GM21717 (cell line): Measurements from ENCODE around the gene R3HDM4.

Experiments
- ATAC-seq: cut with Tn5 transposase; IDR thresholded peaks from one replicate; pipeline ENCODE4 v1.9.1; 2021; ENCODE audit warnings: mild to moderate bottlenecking, moderate library complexity; ENCODE audit not compliant: unreplicated experiment

R3HDM4 gene

DNA sequence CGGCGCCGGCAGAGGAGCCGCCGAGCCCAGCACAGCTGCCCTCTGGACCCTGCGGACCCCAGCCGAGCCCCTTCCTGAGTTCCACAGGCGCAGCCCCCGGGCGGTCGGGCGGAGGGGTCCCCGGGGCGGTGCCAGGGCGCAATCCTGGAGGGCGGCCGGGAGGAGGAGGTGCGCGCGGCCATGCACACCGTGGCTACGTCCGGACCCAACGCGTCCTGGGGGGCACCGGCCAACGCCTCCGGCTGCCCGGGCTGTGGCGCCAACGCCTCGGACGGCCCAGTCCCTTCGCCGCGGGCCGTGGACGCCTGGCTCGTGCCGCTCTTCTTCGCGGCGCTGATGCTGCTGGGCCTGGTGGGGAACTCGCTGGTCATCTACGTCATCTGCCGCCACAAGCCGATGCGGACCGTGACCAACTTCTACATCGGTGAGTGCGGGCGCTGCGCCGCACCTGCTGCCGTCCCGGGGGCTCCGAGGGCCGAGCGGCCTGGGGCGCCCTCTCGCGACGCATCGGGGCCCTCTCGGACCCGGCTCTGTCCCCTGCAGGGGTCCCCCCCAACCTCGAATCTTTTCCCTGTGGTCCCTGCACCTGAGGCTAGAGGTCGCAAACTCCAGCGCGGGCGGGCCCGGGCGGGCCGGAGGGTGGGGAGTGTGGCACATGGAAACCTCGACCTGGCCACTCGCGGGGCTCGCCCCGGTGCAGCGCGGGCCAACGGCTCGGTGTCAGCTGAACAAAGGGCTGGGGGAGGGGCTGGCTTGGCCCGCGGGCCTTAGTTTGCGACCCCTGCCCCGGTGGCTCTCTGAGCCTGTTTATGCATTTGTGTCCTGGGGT, 4.5 kb upstream of the R3HDM4 start, which contains the start of gene KISS1R:
KISS1R (plus strand) TSS at position 11 of the 829 bp plus-strand sequence; CDS start at position 181, 170 bp downstream.
- ATAC-seq, result no peak

DNA sequence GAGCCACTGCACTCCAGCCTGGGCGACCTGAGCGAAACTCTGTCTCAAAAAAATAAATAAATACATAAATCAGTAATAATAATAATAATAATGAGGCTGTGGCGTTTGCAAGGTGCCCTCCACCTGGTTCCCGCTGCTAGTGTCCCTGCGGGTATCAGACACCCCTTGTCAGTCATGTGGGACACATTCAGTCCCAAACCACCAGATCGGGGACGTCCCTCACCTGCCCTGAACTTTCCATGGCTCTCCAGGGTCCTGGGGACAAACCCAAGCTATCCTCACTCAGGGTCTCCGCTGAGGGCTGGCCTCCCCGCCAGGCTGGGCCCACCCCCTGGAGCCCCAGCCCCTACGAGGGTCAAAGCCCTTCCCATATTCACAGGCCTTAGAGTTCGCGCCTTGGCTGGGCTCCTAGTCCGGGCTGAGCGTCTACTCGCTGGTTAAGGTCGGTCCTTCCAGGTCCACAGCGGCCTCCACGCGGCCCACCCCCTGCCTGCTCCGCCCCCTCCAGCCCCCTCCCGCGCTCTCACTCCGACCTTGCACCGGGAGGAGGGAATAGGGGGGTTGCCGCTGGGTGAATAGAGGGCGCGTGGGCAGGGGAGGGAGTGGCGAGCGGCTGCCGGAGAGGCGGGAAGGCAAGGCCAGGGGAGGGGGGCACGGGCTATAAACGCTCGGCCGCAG, 3.8 kb upstream of the R3HDM4 start:
- ATAC-seq, result no peak

DNA sequence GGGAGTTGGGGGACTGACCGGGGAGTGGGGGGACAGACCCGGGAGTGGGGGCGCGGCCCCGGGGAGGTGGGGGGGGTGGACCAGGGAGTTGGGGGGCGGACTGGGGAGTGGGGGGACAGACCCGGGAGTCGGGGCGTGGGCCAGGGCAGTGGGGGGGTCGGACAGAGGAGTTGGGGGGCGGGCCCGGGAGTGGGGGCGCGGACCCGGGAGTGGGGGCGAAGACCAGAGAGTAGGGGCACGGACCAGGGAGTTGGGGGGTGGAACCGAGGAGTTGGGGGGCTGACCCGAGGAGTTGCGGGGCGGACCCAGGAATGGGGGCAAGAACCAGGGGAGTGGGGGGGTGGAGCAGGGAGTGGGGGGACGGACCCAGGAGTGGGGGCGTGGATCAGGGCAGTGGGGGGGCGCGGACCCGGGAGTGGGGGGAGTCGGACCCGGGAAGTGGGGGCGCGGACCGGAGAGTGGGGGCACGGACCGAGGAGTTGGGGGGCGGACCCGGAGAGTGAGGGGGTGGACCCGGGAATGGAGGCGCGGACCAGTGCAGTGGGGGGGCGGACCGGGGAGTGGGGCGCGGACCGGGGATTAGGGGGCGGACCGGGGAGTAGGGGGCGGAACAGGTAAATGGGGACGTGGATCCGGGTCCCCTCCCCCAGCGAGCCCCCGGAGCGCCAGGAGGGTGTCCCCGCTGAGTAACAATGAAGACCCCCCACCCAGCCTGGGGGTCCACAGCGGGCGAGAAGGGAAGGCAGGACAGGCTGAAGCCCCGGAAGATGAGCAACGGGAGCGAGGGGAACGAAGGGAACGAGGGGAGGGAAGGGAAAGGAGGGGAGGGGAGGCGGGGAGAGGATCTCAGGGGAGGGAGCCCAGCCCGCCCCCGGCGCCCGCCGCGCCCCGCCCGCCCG, 589 bp downstream of the R3HDM4 start:
- no peak for ATAC-seq

DNA sequence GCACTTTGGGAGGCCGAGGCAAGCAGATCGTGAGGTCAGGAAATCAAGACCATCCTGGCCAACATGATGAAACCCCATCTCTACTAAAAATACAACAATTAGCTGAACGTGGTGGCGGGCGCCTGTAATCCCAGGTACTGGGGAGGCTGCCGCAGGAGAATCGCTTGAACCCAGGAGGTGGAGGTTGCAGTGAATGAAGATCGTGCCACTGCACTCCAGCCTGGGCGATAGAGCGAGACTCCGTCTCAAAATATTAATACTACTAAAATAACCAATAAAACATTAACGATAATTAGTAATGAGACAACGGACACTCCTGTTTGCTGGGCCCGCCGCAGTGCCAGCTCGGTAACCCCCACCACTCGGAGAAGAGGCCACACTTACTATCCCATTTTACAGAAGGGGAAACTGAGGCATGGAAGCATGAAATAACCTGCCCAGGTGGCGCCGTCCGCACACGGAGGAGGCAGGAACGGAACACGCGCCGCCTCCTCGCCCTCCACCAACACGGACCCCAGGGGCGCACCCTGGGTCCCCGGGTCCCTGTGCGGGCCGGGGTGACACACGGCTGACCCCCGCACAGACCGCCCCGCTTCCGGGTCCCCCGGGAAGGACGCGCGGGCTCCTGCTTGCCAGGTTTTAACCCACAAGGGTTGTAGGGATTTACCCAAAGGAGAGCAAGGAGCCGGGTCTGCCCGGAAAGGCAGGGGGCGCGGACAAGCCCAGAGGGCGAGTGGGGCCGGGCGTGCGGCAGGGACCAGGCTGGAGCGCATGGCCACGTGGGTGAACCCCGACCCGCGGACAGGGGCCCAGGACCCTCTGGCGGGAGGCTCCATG, 1.6 kb downstream of the R3HDM4 start:
- ATAC-seq, result no peak

DNA sequence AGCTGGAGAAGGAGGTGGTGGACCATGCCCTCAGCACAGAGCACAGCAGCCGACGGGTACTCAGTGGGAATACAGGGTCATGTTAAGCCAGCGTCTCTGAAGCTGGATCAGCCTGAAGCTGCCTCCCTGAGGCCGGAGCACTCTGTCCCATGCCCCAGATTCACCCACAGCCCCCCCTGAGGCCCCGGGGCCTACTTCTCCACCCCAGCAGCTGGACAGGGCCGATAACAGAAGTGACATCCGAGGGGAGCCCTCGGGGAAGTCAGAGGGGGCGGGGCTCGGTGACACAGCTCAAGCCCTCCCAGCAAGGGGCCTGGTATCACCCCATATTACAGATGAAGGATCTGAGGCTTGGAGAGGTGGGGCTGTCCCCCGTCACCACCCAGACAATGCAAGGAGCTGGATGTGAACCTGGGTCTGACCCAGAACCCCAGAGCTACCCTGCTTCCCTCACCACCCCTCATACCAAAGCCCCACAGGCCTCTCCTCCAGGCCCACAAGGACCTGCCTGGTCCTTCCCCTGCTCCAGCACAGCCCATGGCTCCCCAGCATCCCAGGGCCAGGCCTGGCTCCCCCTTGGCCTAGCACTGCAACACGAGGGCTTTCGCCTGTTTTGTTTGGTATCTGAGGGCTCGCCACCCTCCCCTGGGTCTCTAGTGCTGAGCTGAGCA, 5.7 kb downstream of the R3HDM4 start:
- no peak for ATAC-seq

DNA sequence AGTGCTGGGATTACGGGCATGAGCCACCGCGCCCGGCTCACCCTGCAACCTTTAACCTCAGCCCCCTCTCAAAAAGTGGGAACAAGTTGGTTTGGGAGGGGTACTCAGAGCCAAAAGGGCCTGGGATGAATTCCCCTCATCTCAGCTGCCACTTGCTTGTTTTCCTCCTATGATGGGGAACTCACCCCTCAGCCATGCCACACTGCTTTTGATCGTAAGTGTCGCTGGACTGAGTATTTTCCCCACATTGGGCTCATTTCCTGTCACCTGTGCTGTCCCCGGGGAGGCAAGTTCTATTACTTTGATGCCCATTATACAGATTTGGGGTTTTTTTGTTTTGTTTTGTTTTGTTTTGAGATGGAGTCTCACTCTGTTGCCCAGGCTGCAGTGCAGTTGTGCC, 6.5 kb downstream of the R3HDM4 start:
- ATAC-seq, result no peak

DNA sequence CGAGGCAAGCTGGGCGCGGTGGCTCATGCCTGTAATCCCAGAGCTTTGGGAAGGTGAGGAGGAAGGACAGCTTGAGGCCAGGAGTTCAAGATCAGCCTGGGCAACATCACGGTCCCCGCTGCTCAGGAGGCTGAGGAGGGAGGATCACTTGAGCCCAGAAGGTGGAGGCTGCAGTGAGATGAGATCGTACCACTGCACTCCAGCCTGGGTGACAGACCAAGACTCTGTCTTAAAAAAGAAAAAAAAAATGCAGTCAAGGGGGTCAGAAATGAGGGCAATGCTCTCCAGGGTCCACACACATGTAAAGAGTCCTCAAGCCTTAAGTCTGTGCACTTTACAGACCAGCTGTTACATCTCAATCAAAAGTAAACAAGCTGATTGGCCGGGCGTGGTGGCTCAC, 8.5 kb downstream of the R3HDM4 start:
- no peak for ATAC-seq

DNA sequence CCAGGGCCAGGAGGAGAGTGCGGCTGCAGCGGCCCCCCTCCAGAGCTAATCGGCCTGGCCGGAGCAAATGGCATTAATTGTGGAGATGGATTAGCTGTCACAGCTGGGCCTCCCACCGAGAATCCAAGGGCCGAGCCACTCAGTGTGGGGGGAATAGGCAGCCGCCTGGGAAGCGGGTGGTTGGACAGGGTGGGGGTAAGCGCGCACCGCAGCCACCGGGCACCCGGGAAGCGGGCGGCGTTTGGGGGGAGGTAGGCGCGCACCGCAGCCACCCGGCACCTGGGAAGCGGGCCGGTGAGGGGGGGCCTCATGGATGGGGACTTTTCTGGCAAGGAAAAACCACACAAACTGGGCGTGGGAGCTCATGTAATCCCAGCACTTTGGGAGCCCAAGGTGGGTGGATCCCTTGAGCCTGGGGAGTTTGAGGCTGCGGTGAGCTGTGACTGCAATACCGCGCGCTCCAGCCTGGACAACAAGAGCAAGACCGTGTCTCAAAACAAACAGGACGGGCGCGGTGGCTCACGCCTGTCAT, 9.7 kb downstream of the R3HDM4 start:
- no peak for ATAC-seq

DNA sequence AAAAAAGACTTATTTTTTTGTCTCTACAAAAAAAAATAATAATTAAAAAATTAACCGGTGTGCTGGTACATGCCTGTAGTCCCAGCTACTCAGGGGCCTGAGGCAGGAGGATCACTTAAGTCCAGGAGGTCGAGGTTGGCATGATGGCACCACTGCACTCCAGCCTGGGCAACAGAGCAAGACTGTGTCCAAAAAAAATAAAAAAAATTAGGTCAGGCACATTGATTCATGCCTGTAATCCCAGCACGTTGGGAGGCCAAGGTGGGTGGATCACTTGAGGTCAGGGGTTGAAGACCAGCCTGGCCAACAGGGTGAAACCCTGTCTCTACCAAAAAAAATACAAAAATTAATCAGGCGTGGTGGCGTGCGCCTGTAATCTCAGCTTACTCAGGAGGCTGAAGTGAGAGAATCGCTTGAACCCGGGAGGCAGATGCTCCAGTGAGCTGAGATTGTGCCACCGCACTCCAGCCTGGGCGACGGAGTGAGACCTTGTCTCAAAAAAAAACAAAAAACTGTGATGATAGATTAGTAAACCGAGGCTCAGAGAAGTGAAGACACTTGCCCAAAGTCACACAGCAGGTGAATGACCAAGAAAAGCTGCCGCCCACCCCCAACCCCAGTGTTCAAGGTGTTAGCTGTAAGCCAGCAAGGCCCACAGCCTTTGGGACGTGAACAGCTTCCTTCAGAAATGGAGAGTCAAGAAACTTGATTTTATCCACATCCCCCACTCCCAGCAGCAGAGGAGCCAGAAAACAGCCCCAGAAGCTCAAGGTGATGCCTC, 10.4 kb downstream of the R3HDM4 start:
- no peak for ATAC-seq

DNA sequence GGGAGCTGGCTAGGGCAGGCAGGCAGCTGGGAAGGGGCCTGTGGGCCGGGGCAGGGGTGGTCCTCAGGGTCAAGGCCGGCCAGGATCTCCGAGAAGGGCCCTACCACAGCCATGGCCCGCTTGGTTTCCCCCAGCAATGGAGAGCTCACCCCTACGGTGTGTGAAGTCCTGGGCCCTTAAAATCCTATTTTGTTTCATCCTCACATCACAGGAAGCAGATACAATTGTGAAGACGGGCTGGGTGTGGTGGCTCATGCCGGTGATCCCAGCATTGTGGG, 11.0 kb downstream of the R3HDM4 start:
- no peak for ATAC-seq

DNA sequence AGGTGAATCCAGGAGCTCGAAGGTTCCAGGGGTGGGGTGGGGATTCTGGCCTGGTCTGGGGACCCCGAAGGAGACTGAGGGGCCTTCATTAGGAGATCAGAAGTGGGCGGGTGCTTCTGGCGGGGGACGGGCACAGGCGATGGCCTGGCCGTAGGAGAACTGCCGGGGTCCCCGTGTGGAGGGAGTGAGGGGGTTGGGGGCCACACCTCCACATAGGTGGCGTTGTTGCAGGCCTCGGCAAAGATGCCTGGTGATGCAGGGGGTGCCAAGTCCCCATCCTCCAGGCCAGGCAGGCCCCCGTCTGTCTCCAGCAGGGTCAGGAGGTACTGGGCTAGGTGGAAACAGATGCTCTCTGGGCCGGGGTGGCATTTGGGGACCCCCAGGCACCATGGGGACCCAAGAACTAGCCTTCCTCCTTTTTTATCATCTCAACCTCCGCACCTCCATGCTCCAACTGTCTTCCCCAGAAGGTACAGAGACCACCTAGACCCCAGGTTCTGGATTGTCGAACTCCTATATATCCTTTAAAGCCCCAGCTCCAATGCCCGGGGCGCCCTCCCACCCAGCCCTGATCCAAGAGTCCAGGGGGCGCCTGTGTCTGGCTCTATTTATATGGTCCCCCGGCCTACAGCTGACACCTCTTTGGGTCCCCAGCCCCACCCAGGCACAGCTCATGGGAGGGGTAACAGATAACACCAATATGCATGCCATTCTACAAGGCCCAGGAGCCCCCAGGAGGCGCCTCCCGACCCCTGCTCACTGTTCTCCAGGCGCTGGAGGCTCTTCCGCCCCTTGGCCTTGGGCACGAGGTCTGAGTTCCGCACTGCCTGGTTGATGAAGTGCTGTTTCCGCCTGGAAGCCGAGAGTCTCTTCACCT, 11.6 kb downstream of the R3HDM4 start:
- no peak for ATAC-seq

DNA sequence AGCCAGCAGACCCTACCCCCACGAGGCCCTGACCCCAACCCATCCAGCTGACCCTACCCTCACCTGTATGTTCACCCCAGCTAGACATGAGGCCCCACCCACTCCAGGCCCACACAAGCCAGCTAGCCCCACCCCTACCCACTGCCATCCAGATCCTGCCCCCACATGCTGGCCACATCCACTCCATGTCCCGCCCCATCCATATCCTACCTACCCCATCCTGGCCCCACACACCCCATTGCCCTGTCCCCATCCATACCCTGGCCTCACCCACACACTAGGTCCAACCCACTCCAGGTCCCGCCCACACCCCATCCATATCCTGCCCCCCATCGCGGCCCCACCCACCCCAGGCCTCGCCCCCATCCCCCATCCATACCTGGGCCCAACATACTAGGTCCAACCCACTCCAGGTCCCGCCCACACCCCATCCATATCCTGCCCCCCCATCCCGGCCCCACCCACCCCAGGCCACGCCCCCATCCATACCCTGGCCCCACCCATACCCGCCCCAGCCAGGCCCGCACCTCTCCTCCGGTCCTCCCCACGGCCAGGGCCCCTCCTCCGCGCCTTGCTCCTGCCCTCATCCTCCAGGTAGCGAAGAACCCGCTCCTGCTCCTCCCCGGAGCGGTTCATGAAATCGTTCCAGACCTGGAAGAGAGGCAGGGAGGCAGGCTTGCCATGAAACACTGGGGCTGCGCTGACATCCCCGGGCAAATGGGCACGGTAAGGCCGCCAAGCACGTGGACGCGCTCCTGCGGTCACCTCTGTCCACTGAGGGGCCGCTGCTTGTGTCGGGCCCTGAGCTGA, 12.5 kb downstream of the R3HDM4 start:
- no peak for ATAC-seq

DNA sequence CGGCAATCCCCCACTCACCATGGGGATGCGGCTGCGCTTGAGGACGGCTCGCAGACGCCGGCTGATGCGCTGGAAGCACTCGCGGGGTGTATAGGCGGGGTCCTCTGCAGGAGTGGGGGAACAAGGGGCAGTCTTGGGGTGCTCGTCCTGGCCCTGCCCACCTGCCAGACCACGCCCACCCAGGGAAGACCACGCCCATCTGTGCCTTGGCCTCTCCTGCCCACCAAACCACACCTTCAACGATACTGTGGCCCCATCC, 13.0 kb downstream of the R3HDM4 start:
- ATAC-seq, result no peak

DNA sequence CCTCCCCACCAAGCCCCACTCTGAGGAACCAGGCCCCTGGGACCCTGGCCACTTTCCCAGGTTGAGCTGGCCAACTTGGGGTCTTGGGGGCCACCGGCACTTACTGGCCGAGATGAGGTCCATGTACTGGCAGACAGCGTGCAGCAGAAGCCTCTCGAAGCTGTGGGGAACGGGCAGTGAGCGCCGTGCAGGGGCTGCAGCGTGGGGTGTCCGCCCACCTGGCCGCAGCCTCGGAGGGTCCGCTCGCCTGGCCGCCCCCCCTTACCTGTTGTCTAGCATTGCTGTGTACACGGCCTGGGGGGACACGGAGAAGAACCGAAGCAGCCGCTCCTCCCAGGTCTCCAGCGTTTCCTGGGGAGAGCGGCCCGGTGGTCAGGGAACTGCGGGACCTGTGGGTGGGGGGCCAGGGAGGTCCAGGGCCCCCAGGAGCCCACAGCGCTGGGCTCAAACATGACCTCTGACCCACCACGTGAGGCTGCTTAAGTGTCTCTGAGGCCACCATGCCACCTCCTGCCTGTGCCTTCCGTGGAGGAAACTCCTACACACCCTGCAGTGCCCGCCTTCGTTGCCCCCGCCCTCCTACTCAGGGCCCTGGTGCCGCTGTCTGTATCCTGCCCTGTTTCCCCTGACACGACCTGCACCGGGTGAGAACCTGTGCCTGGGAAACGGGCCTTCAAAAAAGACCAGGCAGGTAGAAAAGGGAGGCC, 13.5 kb downstream of the R3HDM4 start:
- ATAC-seq, result no peak

DNA sequence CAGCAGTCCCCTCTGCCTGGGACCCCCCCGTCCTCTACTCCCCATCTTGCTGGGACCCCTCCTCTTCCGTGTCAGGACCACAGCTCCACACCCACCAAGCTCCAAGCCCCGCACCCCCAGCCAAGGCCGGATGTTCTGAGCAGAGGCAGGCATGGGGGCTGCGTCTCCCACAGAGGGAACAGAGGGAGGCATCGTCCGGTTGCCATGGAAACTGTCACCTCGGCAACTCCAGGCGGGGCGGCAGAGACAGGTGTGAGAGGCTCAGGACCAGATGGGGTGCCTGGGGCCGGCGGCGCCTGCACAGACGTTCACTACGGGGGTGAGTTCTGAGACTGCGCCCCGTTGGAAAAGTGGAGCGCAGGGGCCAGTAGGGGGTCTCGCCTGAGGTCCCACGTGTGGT, 14.4 kb downstream of the R3HDM4 start:
- ATAC-seq, result no peak

DNA sequence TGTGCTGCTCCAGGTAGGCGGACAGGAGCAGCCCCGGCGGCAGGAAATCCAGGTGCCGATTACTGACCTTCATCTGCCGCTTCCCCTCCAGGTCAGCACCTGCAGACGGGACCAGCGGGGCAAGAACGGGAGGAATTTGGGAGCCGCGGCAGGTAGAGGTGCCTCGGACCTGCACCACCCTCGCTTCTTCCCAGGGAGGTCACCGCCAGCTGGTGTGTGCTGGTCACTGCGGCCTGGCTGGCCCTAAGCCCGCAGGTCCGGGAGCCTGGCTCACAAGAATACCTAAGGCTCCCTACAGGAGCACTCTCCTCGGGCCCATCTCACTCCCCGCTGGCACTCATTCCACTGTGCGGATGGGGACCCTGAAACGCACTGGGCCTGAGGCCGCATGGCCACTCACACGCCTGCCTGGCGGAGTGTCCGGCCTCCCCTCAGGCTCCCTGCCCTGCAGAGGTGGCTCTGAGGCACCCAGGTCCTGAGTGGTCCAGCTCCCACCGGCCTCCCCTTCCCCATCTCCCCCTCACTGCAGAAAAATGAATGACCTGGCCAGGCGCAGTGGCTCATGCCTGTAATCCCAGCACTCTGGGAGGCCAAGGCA, 15.5 kb downstream of the R3HDM4 start:
- no peak for ATAC-seq

DNA sequence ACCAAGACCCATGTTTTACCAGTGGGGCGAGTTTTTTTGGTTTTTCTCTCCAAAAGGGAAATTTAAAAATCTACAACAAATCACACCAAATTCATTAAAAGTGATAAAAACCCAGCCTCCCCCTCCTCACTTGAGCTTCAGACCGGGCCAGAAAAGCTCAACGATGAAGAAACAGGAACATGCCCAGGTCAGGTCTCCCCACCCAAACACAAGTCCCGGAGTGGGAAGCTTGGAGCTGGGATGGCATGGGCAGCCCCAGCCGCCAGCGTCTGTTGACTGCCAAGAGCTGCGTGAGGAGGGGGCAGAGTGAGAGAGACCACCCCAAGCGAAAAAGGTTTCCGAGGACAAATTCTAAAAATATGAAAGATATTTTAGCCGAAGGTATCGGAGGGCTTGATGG, 16.0 kb downstream of the R3HDM4 start:
- ATAC-seq, result no peak
